GM12875 (cell line): ENCODE results near the gene CAMK1D.

Source experiments
- H3K4me3 ChIP-seq: one replicate; pipeline ENCODE4 v1.5.1; 2011; ENCODE audit warnings: low read depth, low read length, control low read depth
- CTCF ChIP-seq: IDR thresholded peaks from 2 replicates; pipeline ENCODE4 v1.5.1; 2011; ENCODE audit warnings: low read depth, mild to moderate bottlenecking, control low read depth, inconsistent platforms, low read length, moderate library complexity, borderline replicate concordance; ENCODE audit not compliant: insufficient read depth

The CAMK1D gene

GRCh38 chr10:12687996-12688395, 338.6 kb downstream of the CAMK1D start:
- H3K4me3 ChIP-seq, result no peak overlapping the region

GRCh38 chr10:12689893-12690292, 340.5 kb downstream of the CAMK1D start:
- H3K4me3 ChIP-seq, result no peak overlapping the region
- no peak for TF ChIP-seq CTCF

More at GRCh38 chr10:12687996-12688395, 338.6 kb downstream of the CAMK1D start:
- no peak for TF ChIP-seq CTCF

GRCh38 chr10:12690525-12691126, 341.3 kb downstream of the CAMK1D start:
- no peak for TF ChIP-seq CTCF
- H3K4me3 ChIP-seq, result no peak overlapping the region

- no peak for TF ChIP-seq CTCF
- H3K4me3 ChIP-seq, result no peak overlapping the region
Measured at GRCh38 chr10:12691596-12691995, 342.2 kb downstream of the CAMK1D start.

GRCh38 chr10:12697764-12698163, 348.4 kb downstream of the CAMK1D start:
- H3K4me3 ChIP-seq, result no peak overlapping the region
- no peak for TF ChIP-seq CTCF

GRCh38 chr10:12699258-12699700, 349.9 kb downstream of the CAMK1D start:
- H3K4me3 ChIP-seq, result no peak overlapping the region
- TF ChIP-seq CTCF, result no peak

- no peak overlapping the region for H3K4me3 ChIP-seq
- TF ChIP-seq CTCF, result no peak
Measured at GRCh38 chr10:12699781-12700556, 350.6 kb downstream of the CAMK1D start.
